ENCODE measurements around the gene KCNG2.
"Not testable (repeated sequence)": the region's sequence is repeated elsewhere in the genome, so short reads cannot be mapped to it uniquely, and the experiment has no call there.

Gene KCNG2

DNA sequence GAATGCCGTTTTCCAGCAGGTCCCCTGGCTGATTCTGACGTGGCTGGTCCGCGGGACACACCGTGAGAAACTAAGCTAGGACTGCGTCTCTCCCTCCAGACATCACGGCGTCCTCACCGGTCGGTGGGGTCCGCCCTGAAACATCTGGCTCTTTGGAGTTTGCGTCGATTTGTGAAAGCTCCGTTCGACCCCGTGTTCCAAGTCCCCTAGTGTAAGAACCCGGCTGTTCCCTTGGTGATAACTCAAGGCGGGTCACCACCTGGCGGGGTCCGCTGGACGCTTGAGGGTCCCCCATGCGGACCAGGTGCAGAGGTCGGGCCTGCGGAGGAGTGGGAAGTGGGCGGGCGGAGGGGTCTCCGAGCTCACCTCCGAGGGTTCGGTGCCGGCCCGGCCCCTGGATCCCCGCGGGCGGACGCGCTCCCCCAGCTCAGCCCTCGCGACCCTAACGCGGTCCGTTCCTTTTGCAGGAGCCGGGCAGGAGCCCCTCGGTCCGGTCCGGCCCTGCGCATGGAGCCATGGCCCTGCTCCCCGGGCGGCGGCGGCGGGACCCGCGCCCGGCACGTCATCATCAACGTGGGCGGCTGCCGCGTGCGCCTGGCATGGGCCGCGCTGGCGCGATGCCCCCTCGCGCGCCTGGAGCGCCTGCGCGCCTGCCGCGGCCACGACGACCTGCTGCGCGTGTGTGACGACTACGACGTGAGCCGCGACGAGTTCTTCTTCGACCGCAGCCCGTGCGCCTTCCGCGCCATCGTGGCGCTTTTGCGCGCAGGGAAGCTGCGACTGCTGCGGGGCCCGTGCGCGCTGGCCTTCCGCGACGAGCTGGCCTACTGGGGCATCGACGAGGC lies 65.6 kb downstream of the KCNG2 start (continued):
- TF ChIP-seq, protein P1, sequence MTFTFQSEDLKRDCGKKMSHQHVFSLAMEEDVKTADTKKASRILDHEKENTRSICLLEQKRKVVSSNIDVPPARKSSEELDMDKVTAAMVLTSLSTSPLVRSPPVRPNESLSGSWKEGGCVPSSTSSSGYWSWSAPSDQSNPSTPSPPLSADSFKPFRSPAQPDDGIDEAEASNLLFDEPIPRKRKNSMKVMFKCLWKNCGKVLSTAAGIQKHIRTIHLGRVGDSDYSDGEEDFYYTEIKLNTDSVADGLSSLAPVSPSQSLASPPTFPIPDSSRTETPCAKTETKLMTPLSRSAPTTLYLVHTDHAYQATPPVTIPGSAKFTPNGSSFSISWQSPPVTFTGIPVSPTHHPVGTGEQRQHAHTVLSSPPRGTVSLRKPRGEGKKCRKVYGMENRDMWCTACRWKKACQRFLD (tag by site-specific recombination; IDR thresholded peaks at IDR 0.05), result no peak
- no peak for TF ChIP-seq ZBTB48 (tag by site-specific recombination; IDR thresholded peaks at IDR 0.05)
- TF ChIP-seq ZNF645 (tag by site-specific recombination; IDR thresholded peaks at IDR 0.05), result no peak
- TF ChIP-seq, protein P2, sequence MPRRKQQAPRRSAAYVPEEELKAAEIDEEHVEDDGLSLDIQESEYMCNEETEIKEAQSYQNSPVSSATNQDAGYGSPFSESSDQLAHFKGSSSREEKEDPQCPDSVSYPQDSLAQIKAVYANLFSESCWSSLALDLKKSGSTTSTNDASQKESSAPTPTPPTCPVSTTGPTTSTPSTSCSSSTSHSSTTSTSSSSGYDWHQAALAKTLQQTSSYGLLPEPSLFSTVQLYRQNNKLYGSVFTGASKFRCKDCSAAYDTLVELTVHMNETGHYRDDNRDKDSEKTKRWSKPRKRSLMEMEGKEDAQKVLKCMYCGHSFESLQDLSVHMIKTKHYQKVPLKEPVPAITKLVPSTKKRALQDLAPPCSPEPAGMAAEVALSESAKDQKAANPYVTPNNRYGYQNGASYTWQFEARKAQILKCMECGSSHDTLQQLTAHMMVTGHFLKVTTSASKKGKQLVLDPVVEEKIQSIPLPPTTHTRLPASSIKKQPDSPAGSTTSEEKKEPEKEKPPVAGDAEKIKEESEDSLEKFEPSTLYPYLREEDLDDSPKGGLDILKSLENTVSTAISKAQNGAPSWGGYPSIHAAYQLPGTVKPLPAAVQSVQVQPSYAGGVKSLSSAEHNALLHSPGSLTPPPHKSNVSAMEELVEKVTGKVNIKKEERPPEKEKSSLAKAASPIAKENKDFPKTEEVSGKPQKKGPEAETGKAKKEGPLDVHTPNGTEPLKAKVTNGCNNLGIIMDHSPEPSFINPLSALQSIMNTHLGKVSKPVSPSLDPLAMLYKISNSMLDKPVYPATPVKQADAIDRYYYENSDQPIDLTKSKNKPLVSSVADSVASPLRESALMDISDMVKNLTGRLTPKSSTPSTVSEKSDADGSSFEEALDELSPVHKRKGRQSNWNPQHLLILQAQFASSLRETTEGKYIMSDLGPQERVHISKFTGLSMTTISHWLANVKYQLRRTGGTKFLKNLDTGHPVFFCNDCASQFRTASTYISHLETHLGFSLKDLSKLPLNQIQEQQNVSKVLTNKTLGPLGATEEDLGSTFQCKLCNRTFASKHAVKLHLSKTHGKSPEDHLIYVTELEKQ (tag by site-specific recombination; IDR thresholded peaks at IDR 0.05; ENCODE audit: borderline replicate concordance), result no peak
- no peak for TF ChIP-seq ZBTB10 (tag by site-specific recombination; IDR thresholded peaks at IDR 0.05)
- no peak for TF ChIP-seq ZNF354C (tag by site-specific recombination; IDR thresholded peaks at IDR 0.05; ENCODE audit: borderline replicate concordance, low read depth)

- Histone ChIP-seq H3K4me1 (ENCODE audit: control insufficient read depth, insufficient read depth, low read length) (no peaks in the 10 kb centered on the region), H3K4me3 (ENCODE audit: low read depth, low read length) (no peak overlapping the region), H3K27ac (ENCODE audit: extremely low read depth, low read depth, low read length) (no peak overlapping the region), H3K9me3 (ENCODE audit: control insufficient read depth, insufficient read depth, low read depth, low read length) (no peaks in the 10 kb centered on the region), H3K36me3 (ENCODE audit: control insufficient read depth in 2 of 2, insufficient read depth in 1 of 2, low read length in 2 of 2) (no peaks in the 10 kb centered on the region)
- no peak for TF ChIP-seq PRDM1 (tag by site-specific recombination; IDR thresholded peaks at IDR 0.05)
- CTCF ChIA-PET, result no interaction called here
- POLR2A ChIA-PET, result no interaction called here
These were observed 66.4 kb downstream of the KCNG2 start for GRCh38 chr18:79864006-79864725.

DNA sequence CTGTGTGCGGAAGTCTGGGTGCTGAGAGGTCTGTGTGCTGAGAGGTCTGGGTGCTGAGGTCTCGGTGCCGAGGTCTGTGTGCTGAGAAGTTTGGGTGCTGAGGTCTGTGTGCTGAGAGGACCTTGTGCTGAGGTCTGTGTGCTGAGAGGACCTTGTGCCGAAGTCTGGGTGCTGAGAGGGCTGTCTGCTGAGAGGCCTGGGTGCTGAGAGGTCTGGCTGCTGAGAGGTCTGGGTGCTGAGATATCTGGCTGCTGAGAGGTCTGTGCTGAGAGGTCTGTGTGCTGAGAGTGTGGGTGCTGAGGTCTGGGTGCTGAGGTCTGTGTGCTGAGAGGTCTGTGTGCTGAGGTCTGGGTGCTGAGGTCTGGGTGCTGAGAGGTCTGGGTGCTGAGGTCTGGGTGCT lies 67.2 kb downstream of the KCNG2 start:
- CTCF ChIA-PET; H3K27ac ChIP-seq (ENCODE audit: extremely low read depth, low read depth, low read length); POLR2A ChIA-PET; H3K4me3 ChIP-seq (ENCODE audit: low read depth, low read length); H3K4me1 ChIP-seq (ENCODE audit: control insufficient read depth, insufficient read depth, low read length); H3K9me3 ChIP-seq (ENCODE audit: control insufficient read depth, insufficient read depth, low read depth, low read length); H3K36me3 ChIP-seq (ENCODE audit: control insufficient read depth in 2 of 2, insufficient read depth in 1 of 2, low read length in 2 of 2): not testable (repeated sequence)

DNA sequence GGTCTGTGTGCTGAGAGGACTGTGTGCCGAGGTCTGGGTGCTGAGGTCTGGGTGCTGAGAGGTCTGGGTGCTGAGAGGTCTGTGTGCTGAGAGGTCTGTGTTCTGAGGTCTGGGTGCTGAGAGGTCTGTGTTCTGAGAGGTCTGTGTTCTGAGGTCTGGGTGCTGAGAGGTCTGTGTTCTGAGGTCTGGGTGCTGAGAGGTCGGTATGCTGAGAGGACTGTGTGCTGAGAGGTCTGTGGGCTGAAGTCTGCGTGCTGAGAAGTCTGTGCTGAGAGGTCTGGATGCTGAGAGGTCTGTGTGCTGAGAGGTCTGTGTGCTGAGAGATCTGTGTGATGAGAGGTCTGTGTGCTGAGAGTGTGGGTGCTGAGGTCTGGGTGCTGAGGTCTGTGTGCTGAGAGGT lies 68.2 kb downstream of the KCNG2 start:
- CTCF ChIA-PET; H3K4me1 ChIP-seq (ENCODE audit: control insufficient read depth, insufficient read depth, low read length); H3K27ac ChIP-seq (ENCODE audit: extremely low read depth, low read depth, low read length); H3K9me3 ChIP-seq (ENCODE audit: control insufficient read depth, insufficient read depth, low read depth, low read length); POLR2A ChIA-PET; H3K36me3 ChIP-seq (ENCODE audit: control insufficient read depth in 2 of 2, insufficient read depth in 1 of 2, low read length in 2 of 2); H3K4me3 ChIP-seq (ENCODE audit: low read depth, low read length): not testable (repeated sequence)
